GM20431 (cell line): ENCODE results near the gene TTC9C.
"Not testable (repeated sequence)": the region's sequence is repeated elsewhere in the genome, so short reads cannot be mapped to it uniquely, and the experiment has no call there.

Experiments
- in situ Hi-C: fragments of 300-500 bp; cut with MseI, MboI; formaldehyde crosslinking; loops from one replicate; pipeline ENCODE4 v1.15.0; 2020; ENCODE audit warnings: low sequenced_read_pairs; ENCODE audit not compliant: unreplicated experiment

The TTC9C gene

DNA sequence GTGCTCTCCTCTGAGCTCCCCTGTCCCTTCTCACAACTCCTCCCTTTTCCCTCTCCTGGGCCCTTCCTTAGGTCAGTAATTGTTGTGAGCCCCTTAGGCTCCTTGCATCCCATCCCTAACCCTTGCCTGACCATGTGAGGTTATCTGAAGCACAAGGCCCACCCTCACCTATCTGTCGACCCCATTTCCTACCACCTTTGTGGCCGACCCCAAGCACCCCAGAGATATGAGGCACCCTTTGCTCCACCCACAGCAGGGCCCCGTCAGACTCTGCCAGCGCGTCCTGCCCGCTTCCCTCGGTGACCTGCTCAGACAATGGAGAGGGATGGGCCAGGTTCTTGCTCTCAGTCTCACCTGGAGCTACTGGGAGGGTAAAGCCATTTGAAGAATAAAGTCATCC, 19.5 kb upstream of the TTC9C start:
- in situ Hi-C loops = no loop called here

DNA sequence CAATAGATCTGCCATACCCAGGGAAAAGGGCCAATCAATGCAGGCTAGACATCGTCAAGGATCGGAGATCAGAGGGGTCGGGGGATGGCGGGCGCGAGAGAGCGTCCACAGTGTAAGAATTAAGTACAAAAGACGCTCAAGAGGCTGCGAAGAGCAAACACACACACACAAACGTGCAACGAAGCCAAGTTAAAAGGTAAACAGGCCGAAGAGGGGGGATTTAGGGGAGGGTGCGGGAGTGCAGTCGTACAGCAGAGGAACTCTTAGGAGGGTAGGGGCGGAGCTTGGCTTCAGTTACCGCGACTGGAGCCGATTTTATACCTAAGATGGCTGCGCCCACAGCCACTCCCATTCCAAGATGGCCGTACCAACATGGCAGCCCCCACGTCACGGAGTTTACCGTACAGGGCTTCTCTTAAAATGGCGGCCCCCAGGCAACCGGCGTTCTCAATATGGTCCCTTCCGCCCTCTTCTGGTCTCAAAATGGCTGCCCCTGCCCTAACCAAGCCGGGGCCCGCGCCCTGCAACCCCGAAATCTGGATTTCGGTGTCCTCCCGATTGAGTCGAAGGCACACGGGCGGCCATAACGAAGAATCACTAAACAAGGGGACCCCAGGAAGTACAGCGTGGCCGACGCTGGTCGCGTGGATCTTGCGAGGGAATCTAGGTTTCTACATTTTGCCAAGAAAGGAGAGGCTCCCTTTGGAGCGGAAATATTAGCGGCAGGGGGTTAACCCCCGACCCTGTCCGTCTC, 18.9 kb upstream of the TTC9C start:
- in situ Hi-C loops = no loop called here

DNA sequence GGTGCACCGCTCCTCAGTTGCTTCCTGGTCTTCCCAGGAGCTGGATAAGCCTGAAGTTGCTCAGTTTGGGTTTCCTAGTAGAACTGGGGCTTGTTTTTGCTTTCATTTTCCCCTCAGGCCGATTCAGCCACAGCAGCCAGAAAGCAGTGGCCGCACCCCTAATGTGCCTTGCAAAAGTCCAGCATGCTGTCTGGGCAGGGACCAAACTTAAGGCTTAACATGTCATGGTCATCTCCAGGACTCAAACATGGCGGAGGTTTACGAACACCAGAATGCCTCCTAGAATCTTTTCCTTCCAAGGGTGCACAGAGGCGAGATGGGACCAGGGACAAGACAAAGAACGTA, 18.3 kb upstream of the TTC9C start:
- in situ Hi-C loops = no loop called here

DNA sequence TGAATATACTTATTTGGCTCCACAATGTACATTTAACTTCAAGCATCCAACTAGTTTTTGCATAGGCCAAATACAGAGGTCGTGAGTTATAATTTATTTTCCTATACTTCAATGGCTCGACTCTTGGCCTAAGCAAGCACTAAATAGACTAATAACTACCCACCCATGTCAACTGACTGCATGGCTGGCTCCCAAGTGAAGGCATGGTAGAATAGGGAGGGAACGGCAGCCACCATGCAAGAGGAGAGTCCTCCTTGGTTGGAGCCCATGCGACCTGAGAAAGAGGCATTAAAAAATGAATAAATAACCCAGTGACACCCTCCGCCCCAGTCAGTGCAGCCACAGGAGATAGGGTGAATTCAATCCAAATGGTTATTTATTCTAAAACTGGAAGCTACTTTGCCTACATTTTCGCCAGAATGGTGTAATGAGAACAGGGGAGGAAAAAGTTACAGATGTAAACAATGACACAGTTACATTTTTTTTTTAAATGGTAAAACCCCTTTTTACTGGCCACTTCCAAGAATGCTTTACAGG, 15.9 kb upstream of the TTC9C start:
- in situ Hi-C loops = no loop called here

DNA sequence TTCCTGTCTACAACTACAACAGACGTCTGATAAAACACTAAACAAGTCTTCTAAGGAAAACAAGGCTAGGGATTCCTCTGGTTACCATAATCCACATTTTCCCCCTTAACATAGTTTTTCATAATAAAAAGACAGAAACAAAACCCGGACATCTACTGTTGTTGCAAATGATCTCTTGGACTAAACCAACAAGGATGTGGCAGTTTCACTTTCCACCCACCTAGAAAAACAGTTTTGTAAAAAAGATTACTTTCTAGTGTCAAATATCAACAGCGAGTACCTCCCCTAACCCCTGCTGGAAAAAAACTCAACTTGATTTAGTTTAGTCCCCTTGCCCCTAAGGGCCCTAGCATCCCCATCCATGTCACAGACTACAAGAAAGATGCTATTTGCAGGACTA, 15.4 kb upstream of the TTC9C start:
- in situ Hi-C loops = no loop called here

DNA sequence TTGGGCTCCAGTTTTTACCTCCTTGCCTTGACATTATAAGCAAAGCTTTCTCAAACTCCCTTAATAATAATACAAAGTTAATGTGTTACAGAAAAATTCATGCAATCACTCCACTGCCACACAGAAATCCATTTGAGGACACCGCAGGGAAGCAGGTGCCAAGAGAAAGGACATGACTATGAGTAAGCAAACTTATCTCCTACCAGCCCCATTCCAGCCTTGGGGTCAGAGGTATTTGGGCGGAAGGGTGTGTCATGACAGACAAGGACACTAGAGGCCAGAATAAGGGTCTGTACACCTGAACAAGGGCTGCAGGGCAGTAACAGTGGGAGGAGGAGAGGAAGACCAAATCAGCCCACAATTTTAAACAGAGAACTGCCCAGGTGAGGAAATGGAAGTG, 14.9 kb upstream of the TTC9C start:
- in situ Hi-C loops = no loop called here

DNA sequence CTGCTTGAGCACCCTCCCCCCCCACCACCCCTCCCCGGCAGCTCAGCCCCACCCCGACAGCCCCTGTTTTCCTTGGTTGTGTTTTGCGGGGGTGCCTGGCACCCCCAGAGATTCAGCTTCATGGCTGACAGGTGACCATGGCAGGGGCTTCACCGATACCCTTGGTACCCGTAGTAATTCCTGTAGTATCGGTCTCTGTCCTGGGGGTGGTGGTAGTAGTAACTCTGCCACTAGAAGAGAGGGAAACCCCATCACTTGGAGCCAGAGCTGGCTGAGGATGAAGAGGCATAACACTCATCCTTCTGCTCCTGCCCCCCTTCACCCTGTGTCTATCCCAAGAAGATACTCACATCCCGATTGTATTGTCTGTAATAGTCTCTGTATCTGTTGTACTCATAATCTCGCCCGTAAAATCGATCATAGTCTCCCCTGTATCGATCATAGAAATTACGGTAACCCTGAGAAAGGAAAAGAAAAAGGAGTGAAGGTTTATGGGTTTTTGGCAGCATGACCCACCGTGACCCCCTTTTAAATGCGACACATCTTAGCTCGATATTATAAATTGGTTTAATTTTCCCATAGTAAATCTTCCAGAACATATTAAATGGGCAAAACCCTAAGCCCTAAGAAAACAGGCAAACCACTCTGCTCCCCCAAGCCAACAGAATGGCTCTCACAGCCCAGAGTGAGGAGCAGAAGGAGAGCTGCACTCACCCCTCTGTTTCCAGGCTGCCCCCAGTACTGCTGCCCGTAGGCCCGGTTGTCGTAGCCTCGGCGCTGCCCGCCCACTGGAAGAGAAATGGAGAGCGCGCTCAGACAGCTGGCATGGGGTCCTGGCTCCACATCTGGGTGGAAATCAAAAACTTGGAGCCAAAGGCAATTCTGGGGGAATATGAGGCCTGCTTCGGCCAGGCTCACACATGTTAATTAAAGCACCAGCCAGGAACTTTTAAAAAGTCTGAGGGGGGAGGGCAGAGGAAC, 12.8 kb upstream of the TTC9C start:
- in situ Hi-C loops = no loop called here

DNA sequence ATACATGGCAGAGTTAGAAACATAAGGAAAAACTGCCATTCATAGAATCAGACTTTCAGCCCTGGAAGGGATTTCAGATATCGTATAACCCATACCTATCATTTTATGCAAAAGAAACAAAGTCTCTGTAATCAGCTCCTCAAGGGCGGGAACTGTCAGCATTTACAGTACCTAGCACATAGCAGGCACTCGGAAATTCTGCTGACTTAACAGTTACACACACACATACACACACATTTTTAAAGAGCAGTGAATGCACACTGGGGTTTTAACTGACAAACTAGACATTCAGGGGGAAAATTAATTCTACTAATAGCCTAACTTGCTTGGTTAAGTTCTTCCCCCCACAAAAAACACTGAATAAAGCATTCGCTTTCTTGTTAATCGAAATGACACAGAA, 12.1 kb upstream of the TTC9C start:
- in situ Hi-C loops = no loop called here

DNA sequence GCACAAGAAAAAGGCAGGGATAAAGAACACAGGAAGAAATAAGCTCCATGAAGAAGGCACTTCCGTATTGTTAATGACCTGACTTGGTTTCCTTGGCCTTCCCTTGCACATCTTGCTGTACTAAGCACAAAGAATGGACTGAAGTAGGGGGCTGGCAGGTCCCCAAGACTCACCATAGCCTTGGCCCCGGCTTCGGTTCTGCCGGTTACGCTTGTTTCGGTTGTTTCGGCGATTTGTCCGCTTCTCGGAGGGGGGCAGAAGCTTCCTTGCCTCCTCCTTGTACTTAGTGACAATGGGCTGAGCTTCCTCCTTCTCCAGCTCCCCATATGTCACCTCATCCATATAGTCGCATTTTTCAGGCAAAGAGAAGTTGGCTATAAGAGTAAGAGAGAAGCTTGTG, 11.5 kb upstream of the TTC9C start:
- in situ Hi-C loops = no loop called here

DNA sequence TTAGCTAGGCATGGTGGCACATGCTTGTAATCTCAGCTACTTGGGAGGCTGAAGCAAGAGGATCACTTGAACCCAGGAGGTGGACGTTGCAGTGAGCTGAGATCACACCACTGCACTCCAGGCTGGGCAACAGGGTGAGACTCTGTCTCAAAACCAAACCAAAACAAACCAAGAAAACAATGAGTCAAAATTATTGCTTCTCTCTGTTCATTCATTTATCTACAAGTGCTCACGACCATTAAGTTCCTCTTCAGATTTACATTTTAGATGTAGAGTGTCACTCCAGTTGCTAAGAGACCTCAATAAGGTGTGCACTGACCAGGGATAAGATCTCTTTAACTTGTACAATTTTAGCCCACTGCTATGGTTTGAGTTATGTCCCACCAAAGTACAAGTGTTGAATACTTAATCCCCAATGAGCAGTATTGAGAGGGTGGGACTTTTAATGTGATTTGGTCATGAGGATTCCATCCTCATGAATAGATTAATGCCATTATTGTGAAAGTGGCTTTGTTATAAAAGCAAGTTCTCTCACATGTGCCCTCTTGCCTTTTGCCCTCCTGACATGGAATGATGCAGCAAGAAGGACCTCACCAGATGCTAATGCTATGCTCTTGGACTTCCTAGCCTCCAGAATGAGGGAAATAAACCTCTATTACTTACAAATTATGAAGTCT, 8.8 kb upstream of the TTC9C start:
- in situ Hi-C loops = no loop called here

DNA sequence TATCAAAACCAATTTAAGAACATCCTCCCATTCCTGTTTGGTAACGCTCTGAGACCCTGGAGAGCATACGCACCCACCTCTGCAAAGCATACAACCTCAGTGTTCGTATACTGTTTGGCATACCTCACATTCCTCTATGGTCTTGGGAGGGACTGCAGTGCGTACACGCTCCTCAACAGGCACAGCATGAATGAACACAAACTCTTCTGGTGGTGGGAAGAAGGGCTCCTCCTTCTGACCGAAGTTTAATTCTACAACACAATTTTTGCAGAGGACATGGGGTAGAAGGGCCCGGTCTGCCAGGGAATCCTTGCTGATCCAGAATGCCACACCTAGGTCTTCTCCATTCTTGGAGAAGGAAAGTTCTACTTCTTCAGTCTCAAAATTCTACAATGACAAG, 6.3 kb upstream of the TTC9C start:
- in situ Hi-C loops = no loop called here

DNA sequence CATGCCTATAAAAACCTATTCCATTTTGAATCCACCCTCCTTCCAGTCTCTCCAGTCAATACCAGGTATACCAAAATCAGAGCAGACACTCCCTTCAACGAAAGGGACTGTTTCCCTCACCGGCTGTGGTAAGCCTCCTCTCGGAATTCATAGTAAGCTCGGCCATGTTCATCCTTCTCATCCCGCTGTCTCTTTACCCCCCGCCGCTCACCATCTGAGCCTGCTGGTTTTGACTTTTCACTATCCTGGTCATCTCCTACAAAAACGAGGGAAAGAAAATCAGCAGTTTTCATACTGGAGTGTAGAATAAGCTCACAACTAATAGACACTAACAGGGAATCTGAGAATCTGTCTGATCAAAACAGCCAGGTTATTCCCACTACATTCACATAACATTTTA, 4.1 kb upstream of the TTC9C start:
- in situ Hi-C loops = no loop called here

DNA sequence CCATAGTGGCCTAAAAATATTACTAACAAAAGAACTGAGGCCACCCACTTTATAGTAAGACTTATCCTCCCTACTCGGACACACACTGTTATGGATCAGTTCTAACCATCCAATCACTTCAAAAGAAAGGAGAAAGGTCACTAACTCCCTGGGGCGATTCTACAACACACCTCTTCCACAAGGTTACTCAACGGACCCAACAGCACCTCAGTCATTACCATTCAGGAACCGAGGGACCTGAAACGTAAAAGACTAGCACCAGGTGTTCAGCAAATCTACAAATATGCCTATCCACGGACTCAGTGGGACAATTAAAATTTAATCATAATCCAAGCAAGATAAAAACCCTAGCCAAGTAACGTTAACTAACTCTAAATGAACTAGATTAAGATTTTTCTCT, 2.6 kb upstream of the TTC9C start:
- in situ Hi-C loops = no loop called here

DNA sequence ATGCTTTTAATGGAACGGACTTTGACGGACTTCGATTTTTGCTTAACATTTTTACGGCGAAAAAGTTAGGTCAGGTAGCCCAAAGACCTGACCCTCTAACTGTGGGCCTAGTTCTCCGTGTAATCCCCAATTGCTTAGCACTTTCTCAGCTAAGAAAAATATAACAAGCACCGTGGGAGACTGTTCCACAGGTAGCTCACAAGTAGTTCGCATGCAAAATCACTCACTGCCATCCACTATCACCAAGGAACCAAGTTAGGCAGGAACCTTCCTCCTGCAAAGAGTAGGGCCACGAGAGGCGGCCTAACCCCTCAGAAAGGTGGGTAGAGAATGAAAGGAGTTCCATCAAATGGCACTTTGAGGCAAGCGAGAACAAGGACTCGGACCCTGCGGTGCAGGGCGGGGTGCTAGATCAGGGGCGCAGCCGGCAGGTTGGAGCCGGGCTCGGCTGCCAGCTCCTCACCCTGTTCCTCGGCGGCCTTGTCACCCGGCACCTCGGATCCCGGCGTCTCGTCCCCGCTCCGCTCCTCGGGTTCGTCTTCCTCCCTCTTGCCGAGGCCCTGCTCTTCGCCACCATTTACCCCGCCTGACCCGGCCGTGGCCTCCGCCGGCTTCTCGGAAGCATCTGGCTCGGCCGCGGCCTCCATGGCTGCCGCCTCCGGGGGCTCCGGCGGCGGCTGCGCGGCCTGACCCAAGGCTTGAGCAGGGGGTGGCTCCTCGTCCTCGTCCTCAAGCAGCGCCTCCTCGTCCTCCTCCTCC, 2.0 kb upstream of the TTC9C start:
- in situ Hi-C loops = no loop called here

DNA sequence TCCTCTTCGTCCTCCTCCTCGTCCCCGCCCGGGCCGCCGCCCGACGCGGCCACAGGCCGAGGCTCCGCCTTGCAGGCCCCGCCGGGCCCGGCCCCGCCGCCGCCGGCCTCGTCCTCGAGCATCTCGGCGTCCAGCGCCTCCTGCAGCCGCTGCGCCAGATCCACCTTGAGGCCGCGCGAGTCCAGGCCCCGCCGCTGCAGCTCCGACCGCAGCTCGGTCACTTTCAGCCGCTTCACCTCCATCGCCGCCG, 1.4 kb upstream of the TTC9C start:
- in situ Hi-C loops = no loop called here

DNA sequence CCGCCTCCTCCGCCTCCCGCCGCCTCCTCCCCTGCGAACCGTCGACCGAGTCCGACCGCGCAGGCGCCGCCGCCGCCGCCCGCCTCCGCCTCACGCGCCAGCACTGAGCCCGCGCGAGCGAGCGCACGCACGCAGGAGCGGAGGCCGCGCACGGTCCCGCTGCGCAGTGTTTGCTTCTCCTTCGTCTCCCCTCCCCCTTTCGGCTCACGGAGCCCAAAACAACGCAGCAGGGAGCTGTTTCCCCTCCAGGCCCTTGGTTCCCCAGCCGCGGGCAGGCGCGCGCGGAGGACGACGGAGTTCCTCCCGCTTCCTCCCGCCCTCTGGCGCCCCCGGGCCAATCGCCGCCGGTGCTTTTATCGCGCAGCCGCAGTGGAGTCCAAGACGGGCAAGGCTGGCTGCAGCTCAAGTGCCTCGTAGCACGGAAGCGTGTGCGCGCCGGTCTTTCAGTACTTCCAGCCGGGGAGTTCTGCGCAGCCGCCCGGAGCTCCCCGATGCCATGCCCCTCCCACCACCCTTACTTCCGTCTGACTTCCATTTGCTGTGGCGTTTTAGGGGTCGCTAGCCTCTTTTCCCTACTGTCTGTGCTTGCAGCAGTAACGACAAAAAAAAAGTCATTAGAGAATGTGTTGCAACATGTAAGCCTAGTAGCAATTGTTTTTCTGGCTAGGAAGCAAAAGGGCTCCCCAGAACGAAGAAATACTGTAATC, 968 bp upstream of the TTC9C start, which contains the start of gene HNRNPUL2:
HNRNPUL2 (minus strand) TSS at position 293 of the 707 bp plus-strand sequence. CDS start 301 bp downstream, outside the sequence.
- in situ Hi-C loops = no loop called here

DNA sequence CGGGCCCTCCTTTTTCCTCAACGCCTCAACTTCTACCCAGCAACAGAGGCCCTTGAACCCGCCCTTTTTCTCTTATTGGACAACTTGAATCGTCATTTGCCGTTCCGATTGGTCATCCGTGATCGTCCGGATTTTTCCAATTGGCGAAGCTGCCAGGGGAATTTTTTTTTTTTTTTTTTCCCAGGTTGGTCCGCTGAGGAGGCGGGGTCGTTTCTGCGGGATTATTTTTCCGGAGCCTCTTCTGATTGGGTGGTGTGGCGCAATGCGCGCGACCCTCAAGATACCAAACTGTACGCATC, 465 bp upstream of the TTC9C start:
- in situ Hi-C loops = no loop called here

DNA sequence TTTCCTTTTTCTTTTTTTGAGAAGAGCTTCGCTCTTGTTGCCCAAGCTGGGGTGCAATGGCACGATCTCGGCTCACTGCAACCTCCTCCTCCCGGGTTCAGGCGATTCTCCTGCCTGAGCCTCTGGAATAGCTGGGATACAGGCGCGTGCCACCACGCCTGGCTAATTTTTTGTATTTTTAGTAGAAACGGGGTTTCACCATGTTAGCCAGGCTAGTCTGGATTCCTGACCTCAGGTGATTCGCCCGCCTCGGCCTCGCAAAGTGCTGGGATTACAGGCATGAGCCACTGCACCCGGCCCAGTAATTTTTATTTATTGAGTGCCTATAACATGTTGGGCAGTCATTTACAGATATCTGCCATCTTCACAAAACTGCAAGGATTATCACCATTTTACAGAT, 1.8 kb downstream of the TTC9C start:
- in situ Hi-C loops = not testable (repeated sequence)

DNA sequence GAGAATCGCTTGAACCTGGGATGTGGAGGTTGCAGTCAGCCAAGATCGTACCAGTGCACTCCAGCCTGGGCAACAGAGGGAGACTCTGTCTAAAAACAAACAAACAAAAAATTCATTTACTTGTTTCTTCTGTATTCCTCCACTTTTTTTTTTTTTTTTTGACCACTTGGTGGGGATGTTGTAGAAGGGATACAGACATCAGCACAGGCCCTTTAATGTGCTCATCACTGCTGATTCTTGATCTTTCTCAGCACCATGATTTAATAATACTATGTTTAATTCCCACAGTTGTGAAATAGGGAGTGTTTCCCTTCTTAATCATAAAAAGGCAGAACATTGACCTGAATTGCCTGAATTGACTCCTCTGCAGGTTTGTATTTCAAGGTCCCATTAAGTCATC, 4.5 kb downstream of the TTC9C start:
- in situ Hi-C loops = no loop called here

DNA sequence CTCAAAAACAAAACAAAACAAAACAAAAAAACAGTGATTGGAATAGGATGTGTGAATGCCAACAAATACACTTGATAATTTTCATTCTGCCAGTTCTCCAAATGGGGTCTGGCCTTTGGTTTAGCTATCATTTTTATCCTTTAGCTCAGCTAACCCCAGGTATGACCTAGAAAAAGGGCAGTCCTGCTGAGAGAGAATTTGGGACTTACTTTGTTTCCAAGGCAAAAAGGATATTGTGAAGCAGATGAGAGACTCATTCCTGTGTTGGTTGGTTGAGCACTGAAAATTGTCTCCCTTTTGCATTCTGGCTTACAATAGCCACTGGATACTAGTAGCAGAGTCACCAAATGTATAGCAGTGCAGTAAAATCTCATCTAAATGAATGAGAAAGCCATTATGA, 8.9 kb downstream of the TTC9C start:
- in situ Hi-C loops = no loop called here
